OCI-LY7 (cell line): ENCODE data around the gene COL6A2.

ENCODE experiments used
- CTCF ChIP-seq: fragments of 200-600 bp; sonication (generic); conservative IDR thresholded peaks from 2 replicates; pipeline ENCODE4 v1.5.1; 2014; ENCODE audit warnings: mild to moderate bottlenecking, antibody characterized with exemption, low read length, moderate library complexity, mixed read lengths
- EZH2phosphoT487 ChIP-seq: fragments of 200-600 bp; sonication (generic); IDR thresholded peaks from 2 replicates; pipeline ENCODE4 v1.6.1; 2018; ENCODE audit warnings: low read depth, borderline replicate concordance, mild to moderate bottlenecking, mixed run types, antibody characterized with exemption, low read length, moderate library complexity, mixed read lengths

GRCh38 chr21:46158666-46159300 lies 60.9 kb downstream of the COL6A2 start:
- TF ChIP-seq CTCF (no peak), EZH2phosphoT487 (no peak)
